CD4-positive, alpha-beta T cell treated with Interleukin-4 for 4 hours (primary cell): ENCODE results near the gene UGDH.
"Not testable (repeated sequence)": the region's sequence is repeated elsewhere in the genome, so short reads cannot be mapped to it uniquely, and the experiment has no call there.

Experiments used
- DNase-seq: peaks from one replicate; pipeline ENCODE4 v3.0.0-alpha.2; 2020

UGDH gene

GRCh38 chr4:39527296-39528060 is at the start of gene UGDH:
Gene UGDH, minus strand, starts transcription at chr4:39527439. Its CDS starts 5,927 bp downstream, at chr4:39521512.
- DNase-seq: peak; percentile 86

- no peak for DNase-seq
These were observed 47.7 kb upstream of the UGDH start for GRCh38 chr4:39574946-39575345.

- no peak for DNase-seq
These were observed 44.3 kb upstream of the UGDH start for GRCh38 chr4:39571504-39571903.

GRCh38 chr4:39571054-39571453 is 43.8 kb upstream of the UGDH start:
- no peak for DNase-seq

GRCh38 chr4:39569209-39569608 is 42.0 kb upstream of the UGDH start:
- DNase-seq: no peak

GRCh38 chr4:39568805-39569204 is 41.6 kb upstream of the UGDH start:
- peak; percentile 9 for DNase-seq

- no peak for DNase-seq
These were observed 38.8 kb upstream of the UGDH start for GRCh38 chr4:39565878-39566600.

GRCh38 chr4:39563346-39563847 is 36.2 kb upstream of the UGDH start:
- no peak for DNase-seq

- DNase-seq: no peak
These were observed 35.6 kb upstream of the UGDH start for GRCh38 chr4:39562792-39563191.

GRCh38 chr4:39559626-39560025 is 32.4 kb upstream of the UGDH start:
- no peak for DNase-seq

- DNase-seq: no peak
These were observed 28.2 kb upstream of the UGDH start for GRCh38 chr4:39555472-39555871.

GRCh38 chr4:39548425-39549067 is 21.3 kb upstream of the UGDH start:
- no peak for DNase-seq

- DNase-seq: no peak
These were observed 17.5 kb upstream of the UGDH start for GRCh38 chr4:39544580-39545315.

- not testable (repeated sequence) for DNase-seq
These were observed 16.8 kb upstream of the UGDH start for GRCh38 chr4:39544080-39544479.

GRCh38 chr4:39543034-39543433 is 15.8 kb upstream of the UGDH start:
- DNase-seq: no peak

GRCh38 chr4:39542611-39543012 is 15.4 kb upstream of the UGDH start:
- DNase-seq: no peak

- no peak for DNase-seq
These were observed 14.9 kb upstream of the UGDH start for GRCh38 chr4:39541987-39542610.

GRCh38 chr4:39539089-39539611 is 11.9 kb upstream of the UGDH start:
- DNase-seq: no peak

- no peak for DNase-seq
These were observed 6.3 kb upstream of the UGDH start for GRCh38 chr4:39533541-39533940.

GRCh38 chr4:39532237-39532636 is 5.0 kb upstream of the UGDH start:
- not testable (repeated sequence) for DNase-seq

- no peak for DNase-seq
These were observed 3.4 kb upstream of the UGDH start for GRCh38 chr4:39530682-39531081.

- no peak for DNase-seq
These were observed 2.3 kb upstream of the UGDH start for GRCh38 chr4:39529534-39529933.
